AG09319 (cell line): ENCODE measurements around the gene DEDD2.

Experiments
- DNase-seq: peaks from one replicate; pipeline ENCODE4 v3.0.0-alpha.2; 2010; ENCODE audit warnings: low read depth; ENCODE audit errors: extremely low read depth
- TF ChIP-seq, protein P1 (sequence below): IDR thresholded peaks from 2 replicates; pipeline ENCODE4 v1.5.1; 2011; ENCODE audit warnings: low read depth, mild to moderate bottlenecking, inconsistent platforms, low read length, moderate library complexity

The DEDD2 gene

DNA sequence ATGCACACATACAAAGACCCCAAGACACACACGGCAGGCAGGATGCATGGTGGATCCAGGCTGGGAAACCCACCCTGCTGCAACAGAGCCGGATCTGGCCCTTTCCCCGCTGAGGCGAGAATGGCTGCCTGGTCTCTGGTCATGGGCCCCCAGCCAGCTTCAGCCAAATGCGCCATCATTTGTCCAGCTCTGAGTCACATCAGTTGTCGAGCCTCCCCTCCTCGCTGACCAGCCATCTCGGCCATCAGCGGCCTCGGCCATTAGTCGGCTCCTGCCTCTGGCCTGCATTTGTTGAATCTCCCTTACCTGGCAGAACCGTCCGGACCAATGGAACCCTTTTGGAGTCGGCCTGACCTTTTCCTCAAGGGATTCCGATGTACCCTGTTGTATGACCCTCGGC is 46.8 kb downstream of the DEDD2 start:
- TF ChIP-seq, protein P1, sequence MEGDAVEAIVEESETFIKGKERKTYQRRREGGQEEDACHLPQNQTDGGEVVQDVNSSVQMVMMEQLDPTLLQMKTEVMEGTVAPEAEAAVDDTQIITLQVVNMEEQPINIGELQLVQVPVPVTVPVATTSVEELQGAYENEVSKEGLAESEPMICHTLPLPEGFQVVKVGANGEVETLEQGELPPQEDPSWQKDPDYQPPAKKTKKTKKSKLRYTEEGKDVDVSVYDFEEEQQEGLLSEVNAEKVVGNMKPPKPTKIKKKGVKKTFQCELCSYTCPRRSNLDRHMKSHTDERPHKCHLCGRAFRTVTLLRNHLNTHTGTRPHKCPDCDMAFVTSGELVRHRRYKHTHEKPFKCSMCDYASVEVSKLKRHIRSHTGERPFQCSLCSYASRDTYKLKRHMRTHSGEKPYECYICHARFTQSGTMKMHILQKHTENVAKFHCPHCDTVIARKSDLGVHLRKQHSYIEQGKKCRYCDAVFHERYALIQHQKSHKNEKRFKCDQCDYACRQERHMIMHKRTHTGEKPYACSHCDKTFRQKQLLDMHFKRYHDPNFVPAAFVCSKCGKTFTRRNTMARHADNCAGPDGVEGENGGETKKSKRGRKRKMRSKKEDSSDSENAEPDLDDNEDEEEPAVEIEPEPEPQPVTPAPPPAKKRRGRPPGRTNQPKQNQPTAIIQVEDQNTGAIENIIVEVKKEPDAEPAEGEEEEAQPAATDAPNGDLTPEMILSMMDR: no peak
- DNase-seq: no peak

DNA sequence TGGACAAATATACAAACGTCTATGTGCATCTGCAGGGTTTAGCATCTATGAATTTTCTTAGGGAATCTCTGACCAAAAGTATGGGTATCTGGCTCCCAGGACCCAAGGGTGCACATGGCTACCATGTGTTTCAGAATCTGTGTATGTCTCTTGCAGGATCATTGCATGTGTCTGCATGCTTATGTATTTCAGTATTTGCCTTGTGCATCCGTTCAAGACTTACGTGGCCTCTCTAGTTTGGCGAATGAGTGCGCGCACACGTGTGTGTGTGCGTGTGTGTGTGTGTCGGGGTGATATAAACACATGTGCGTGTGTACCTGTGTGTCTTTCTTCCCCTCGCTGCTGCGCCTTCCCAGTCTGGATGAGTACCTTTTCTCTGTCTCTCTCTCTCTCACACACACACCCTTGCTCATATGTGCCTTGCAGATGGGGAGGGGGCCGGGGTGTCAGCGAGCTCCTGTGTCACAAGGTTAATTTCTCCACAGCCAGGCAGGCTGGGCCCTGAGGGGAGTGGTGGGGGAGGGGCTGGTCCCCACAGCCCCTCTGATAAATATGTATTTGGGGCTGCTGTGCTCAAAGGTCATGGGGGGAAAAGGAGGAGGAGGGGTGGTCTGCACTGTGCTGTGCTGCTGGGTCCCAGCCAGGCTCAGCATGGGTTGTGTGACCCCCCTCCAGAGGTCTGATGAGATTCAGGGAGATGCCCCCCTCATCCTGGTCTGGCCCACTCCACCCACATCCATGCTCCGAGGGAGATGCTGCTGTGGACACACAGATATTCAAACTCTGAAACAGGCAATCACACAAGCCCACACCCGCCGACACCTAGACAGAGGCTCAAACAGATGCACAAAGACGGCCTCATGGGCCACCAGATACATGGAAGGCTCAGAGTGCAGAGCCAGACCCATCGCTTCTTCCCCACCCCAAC is 47.7 kb downstream of the DEDD2 start:
- TF ChIP-seq, protein P1: no peak
- DNase-seq: no peak

- DNase-seq: no peak
- TF ChIP-seq, protein P1: no peak
Measured at GRCh38 chr19:42168206-42168605, 49.3 kb downstream of the DEDD2 start.

DNA sequence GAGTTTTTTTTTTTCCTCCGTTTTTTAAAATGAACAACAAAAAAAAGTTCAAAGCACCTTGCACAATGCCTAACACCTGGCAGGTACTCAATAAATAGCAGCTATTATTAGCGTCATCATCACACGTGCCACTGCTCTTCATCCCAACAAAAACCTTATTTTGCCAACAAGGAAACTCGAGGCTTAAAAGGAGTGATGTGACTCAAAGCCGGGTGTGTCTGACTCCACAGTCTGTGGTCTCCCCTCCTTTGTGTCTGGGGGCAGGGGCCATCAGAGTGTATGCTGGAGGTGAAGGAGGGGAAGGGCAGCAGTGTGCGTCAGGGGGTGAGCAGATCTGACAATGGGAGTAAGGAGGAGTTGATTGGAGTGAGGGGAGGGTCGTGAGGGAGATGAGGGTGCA is 51.2 kb downstream of the DEDD2 start:
- DNase-seq: no peak
- TF ChIP-seq, protein P1: no peak

GRCh38 chr19:42165146-42165545 is 52.3 kb downstream of the DEDD2 start:
- TF ChIP-seq, protein P1: no peak
- DNase-seq: no peak

- TF ChIP-seq, protein P1: no peak
- DNase-seq: no peak
Measured at GRCh38 chr19:42161616-42162263, 55.7 kb downstream of the DEDD2 start.

DNA sequence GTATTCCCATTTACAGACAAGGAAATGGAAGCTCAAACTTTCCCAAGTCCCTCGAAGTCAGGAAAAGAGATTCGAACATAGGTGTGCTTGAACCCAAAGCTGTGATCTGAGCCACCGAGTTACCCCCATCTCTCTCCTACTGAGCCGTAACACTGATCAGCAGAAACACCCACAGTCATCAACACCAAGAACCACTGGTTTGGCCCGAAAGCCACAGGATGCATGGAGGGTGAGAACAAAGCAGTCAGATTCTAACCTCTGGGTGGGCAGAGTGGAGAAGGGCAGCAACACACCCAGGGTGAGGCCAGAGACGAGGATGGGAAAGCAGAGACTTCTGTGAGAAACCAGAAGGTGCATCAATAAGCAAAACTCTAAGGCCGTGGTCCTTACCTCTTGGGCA is 57.5 kb downstream of the DEDD2 start:
- DNase-seq: no peak
- TF ChIP-seq, protein P1: no peak
